GM18498 (cell line): Measurements from ENCODE around the gene HADH.
A peak's percentile ranks its signal among the peaks of the same experiment; 100 is the strongest.
"Not testable (repeated sequence)": the region's sequence is repeated elsewhere in the genome, so short reads cannot be mapped to it uniquely, and the experiment has no call there.

Experiments
- ATAC-seq: cut with Tn5 transposase; IDR thresholded peaks from one replicate; pipeline ENCODE4 v1.9.1; 2021; ENCODE audit warnings: mild to moderate bottlenecking, moderate library complexity; ENCODE audit not compliant: unreplicated experiment

The HADH gene

DNA sequence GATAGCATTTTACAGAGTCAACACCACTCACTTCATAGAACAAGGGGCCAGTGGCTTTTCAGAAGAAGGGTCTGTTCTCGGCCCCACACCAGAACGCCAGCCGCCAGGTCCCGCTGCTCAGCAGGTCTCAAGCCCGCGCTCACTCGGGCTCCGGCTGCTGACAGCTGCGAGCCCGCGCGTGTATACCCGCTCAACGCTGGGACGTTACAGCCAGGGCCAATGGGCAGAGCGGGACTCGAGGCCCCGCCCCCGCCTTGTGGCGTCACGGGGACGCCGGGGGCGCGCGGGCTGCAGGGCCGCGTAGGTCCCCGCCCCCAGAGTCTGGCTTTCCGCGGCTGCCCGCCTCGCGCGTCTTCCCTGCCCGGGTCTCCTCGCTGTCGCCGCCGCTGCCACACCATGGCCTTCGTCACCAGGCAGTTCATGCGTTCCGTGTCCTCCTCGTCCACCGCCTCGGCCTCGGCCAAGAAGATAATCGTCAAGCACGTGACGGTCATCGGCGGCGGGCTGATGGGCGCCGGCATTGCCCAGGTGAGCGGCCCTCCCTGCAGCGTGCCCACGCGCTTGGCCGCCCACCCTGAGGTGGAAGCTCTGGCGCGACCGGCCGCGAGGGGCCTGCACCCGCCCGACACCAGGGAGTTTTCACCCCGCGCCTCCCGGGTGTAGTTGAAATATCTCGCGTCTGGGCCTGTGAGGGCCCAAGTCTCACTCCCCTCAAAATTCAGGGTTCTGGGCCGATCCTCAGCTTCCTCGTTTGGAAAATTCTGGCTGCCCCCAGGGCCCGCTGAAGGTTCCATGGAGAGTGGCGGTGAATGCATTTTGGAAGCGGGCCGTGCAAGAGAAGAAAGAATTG is at the start of gene HADH:
TSS of gene HADH (plus strand) at position 353 of the 850 bp plus-strand sequence. CDS start at position 397, 44 bp downstream.
- peak; percentile 97 for ATAC-seq

DNA sequence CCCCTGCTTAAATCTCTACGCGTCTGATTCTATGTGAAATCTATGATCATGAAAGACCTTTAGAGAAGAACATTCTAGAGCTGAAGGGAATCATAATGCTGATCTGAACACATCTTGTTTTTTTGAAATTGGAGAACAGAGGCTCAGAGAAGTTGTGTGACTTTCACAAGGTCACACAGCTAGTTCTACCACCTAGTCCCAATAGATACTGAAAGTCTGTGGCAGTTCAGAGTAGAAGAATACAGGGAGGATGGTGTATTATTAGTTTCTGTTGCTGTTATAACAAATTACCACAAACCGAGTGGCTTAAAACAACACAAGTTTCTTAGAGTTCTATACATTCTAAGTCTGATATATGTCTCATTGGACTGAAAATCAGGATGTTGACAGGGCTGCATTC is 43.9 kb upstream of the HADH start:
- ATAC-seq: no peak

DNA sequence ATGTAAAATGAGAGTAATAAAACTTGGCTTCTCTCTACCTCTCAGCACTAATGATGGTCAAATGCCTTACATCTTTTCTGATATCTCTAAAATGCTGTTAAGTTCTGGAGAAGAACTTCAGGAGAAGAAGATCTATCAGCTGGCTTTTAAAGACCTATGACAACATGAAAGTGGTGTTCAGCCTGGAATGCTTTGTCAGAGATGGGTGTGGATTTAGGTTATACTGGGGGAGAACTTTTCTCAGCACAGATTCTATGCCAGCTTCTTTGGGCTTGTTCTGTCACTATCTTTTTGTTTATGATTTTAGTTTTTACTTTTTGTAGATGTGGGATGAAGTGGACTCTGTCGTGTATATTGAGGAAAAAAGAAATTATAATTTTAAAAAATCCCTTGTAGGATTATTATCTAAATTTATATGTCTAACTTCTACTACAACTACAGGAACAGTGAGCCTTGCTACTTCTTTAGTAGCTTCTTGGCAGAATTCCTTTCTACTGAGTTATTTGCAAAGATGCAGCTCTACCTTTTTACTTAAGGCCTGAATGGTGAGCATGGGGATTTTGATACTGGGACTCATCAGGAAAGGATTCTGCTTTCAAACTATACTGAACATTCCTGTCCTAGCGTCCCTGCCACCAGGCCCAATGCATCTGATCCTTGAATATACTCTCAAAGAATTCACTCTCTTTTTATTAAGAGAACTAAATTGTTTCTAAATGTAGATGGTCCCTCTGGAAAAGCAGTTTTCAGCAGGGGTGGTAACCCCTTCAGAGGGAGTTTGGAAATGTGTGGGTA is 38.7 kb upstream of the HADH start:
- ATAC-seq: no peak

DNA sequence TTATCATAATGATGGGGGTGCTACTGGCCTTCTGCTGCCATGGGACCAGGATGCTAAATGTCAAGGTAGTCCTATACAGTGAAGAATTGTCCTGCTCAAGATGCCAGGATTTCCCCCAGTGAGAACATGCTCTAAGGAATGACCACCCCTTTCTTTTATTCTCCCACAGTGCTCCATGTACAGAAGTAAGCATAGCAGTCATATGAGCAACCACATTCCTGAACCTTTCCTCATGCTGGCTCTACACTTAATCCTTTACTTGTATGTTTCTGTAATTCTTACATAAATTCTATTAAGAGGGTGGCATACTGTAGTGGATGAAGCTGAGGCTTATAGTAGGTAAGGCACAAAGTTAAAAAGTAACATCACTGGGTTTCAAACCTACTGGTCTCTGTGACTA is 38.1 kb upstream of the HADH start:
- ATAC-seq: no peak

DNA sequence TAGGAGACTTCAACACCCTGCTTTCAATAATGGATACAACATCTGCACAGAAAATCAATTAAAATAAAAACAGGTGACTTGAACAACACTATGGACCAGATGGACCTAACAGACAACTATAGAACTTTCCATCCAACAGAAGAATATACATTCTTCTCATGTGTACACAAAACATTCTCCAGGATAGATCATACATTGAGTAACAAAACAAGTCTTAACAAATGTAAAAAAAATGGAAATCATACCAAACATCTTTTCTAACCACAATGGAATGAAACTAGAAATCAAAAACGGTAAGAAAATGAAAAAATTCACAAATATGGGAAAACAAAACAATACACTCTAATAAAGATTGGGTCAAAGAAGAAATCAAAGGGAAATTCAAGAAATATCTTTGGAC is 33.7 kb upstream of the HADH start:
- ATAC-seq: no peak

DNA sequence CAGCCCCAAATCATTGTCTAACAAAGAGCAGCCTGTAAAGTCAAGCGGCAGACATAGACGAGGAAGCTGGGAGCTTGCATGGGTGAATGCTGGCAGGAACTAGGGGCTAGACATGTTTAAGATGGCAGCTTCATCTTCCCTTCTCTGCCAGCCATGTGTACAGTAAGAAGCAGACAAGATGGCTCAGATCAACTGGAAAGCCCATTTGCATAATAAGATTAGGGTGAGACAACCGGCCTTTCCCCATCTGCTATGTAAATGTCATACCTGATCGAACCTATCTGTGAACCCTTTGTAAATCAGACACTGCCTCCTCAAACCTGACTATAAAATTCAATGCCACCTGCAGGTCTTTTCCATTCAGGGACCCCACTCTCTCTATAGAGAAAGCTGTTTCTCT is 22.8 kb upstream of the HADH start:
- ATAC-seq: no peak

DNA sequence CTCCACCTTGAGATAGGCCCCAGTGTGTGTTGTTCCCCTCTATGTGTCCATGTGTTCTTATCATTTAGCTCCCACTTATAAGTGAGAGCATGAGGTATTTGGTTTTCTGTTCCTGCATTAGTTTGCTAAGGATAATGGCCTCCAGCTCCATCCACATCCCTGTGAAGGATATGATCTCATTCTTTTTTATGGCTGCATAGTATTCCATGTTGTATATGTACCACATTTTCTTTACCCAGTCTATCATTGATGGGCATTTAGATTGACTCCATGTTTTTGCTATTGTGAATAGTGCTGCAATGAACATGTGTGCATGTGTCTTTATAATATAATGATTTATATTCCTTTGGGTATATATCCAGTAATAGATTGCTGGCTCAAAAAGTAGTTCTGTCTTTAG is 22.2 kb upstream of the HADH start:
- not testable (repeated sequence) for ATAC-seq

DNA sequence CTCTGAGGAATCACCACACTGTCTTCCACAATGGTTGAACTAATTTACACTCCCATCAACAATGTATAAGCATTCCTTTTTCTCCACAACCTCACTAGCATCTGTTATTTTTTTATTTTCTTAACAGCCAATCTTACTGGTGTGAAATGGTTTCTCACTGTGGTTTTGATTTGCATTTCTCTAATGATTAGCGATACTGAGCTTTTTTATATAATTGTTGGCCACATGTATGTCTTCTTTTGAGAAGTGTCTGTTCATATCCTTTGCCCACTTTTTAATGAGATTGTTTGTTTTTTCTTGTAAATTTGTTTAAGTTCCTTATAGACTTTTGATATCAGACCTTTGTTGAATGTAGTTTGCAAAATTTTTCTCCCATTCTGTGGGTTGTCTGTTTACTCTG is 21.8 kb upstream of the HADH start:
- ATAC-seq: not testable (repeated sequence)

DNA sequence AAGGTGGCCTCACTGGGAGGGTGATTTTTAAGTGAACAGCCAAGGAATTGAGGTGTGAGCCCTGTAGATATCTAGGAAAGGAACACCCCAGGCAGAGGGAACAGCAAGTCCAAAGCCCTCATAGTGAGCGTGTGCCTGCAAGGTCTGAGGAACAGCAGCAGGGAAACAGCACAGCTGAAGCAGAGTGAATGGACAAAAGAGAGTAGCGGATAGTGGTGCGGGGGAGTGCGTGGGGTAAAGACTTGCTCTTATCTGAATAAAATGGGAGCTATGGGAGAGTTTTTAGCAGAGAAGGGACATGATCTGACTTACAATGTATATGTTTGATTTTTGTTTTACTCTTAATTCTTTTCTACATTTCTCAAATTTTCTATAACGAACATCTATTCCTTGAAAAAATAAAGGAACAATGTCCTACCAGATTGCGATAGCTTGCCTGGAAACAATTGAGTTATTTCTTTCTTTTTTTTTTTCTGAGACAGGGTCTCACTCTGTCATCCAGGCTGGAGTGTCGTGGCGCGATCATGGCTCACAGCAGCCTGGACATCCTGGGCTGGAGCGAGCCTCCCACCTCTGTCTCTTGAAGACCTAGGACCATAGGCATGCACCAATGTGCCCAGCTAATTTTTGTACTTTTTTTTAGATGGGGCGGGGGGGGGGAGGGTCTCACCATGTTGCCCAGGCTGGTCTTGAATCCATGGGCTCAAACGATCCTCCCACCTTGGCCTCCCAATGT is 19.5 kb upstream of the HADH start:
- no peak for ATAC-seq

DNA sequence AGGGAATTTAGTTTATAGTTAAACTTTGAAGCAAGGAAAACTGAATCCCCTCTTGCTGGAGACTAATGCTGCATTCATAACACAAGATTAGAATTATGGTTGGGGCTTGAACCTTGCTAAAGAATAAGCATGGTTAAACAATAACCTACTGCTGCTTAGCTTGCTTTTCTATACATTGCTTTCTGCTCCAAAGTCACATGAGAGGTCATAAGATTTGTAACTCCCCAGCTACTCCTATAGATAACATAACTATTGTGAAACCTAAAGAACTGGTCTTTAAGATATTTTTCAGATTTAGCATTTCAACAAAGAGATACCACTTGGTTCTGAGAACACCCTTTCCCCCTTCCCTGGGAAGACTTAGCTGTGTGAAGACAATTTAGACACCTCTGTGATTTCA is 17.1 kb upstream of the HADH start:
- ATAC-seq: no peak

DNA sequence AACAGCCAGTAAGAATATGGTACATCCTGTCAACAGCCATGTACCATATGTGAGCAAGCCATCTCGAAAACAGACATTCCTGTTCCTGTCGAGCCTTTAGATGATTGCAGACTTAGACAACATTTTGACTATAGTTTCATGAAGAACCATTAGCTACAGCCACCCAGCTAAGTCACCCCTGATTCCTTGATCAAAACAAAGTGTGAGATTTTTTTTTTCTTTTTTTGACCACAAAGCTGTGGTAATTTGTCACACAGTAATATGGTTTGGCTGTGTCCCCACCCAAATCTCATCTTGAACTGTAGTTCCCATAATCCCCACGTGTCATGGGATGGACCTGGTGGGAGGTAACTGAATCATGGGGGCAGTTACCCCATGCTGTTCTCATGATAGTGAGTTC is 15.2 kb upstream of the HADH start:
- ATAC-seq: no peak

DNA sequence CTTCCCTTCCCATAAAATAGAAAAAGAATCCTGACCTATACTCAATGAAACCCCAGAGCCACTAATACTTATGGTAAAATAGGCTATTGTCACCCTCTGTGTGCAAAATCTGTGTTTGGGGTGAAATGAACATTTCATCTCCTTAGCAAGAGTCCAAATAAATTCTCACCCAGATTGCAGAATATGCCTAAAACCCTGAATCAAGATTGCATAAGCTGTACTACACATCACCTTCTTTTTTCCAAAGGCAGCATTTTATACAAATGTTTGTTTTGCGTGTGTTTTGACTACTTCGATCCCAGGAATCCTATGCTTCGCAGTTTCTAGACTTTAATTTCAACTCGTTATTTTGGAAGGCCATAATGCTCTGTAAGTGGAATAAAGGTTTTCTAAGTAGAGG is 12.2 kb upstream of the HADH start:
- ATAC-seq: no peak

DNA sequence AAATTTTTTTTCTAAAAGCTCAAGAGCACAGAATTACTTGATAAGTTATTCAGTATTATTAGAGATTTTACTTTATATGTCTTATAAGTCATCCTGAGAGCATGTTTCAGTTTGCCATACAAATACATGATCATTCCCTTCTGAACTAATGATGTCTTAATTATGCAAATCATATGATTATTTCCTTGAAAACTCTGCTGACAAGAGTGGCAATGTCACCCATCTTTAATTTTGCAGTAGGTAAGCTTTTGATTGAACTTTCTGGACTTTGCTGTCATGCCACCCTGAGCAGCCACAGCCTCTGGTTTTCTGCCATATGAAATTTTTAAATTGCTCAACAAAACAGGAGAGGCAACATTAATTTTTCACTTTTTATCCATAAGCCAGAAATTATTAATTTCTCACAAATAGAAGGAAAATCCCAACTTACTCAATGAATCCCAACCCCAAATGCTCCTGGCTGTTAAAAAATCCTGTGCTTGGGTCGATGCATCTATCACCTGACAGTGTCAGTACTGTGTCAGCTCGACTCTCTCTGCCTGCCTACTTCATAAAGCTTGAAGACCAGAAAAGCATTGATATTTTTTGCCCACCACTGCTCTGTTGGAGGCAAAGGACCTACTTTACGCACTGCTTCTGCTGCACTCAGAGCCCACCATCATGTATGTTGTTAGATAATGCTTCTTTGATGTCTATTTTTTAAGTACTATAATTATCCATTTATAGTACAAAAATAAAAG is 11.6 kb upstream of the HADH start:
- no peak for ATAC-seq

DNA sequence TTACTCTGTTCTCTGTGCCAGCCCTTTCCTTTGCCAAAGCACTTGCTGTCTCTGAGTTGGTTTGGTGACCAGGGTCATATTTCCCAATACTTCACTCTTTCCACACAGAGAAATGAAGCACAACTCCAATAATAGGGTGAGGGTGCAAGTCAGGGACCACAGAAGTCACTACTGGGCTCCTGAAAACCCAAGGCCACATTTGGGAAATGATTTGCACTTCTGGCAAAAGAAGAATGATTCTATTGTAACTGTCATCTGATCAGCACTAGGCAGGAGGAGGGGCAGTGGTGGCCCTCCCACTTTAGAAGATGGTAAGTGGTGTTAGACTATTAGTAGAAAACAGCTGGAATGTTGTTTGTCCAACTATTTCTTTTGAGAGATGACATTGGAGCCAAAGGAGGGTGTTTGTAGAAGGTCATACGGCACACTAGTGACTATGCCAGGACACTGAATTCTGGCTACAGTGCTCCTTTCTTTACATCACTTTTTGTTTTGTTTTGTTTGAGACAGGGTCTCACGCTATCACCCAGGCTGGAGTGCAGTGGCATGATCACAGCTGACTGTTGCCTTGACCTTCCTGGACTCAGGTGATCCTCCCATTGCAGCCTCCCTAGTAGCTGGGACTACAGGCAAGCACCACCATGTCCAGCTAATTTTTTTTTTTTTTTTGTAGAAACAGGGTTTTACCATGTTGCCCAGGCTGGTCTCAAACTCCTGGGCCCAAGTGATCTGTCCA is 10.8 kb upstream of the HADH start:
- no peak for ATAC-seq

DNA sequence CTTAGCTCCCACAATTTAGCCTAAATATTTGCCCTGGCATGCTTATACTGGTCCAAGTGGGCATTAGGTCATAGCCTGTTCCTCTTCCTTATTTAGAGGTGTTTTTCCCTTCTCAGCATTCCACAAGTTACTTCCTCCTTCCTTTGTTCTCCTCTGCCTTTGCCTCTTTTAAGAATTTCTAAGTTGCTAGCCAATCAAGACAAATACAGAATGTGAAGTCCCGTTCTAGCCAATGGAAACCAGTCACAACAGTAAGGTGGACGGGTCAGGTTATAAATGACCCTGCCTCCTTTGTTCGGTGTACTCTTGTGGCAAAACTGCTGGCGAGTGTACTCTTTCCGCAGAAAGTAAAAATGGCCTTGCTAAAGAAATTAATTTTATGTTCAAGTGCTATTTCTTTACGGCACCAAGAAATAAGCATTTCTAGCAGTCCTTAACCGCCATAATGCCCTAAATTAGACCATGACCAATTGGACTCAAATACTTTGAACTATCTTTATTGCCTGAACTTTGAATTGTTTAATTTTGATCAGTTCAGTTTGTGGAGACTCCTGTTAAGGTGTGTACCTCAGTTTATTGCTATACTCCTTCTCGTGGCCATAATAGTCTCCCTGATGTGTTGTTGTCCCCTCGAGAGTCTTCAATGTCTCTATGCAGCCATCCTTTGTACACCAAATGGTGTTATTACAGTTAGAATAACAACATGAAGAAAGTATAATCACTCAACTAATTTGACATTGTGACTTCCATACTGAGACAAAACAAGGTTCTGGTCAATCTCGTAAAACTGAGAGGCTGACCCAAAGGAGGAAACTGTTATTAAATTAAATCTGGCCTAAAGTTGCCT is 1.6 kb upstream of the HADH start:
- ATAC-seq: no peak

DNA sequence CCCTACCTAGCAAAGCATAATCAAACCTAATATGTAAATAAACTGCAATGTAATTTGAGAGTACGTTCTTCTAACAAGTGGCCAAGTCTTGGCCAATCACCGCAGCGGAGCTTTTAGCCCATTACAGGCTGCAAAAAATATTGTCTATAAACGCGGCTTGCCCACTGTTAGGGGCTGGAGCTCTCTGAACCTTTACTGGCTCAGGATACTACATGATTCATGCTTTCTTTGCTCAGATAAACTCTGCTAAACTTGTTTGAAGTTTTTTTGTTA is 990 bp upstream of the HADH start:
- no peak for ATAC-seq

DNA sequence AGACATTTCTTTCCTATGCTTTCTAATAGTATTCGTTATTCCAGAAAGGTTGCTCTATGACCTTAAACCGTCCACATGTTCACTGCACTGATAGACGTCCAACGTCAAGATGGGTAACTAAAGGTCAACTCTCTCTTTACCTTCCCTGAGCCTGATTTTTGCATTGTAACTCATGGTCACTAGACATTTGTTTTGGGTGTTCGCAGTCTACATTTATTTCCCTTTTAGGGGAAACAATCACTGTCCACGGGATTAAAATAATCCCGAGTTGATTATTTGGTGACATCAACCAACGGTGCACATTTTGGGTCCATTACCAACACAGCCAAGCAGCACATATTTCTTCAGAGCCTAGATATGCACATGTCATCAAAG is 540 bp upstream of the HADH start:
- ATAC-seq: peak; percentile 1

DNA sequence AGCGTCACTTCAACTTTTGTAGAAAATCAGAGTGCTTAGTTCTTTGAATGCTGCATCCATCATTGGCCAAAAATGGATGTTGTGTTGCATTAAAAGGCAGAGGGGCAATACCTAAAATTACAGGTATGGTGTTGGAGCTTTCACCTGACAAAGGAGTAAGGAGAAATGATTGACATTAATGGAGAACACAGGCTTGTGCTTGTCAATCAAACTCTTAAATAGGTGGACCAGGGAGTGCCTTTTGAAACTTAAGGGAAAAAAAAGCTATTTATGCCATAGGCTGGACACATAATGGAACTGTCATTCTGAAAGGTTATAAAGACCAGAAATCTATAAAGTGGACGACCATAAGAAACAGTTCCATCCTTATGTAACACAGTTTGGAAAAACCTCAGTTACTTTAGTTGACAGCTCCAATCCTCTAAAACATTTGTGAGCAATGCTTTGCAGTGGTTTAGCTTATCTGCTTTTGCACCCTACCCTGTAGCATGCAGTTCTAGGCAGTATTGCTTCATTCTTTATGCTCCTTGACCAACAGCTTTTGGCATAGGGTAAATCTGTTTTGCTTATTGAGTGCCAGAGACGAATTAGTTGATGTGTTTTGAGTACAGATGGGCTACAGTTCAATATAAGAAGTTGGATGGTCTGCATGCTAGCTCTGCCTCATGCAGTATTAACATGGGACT is 2.4 kb downstream of the HADH start:
- ATAC-seq: no peak

DNA sequence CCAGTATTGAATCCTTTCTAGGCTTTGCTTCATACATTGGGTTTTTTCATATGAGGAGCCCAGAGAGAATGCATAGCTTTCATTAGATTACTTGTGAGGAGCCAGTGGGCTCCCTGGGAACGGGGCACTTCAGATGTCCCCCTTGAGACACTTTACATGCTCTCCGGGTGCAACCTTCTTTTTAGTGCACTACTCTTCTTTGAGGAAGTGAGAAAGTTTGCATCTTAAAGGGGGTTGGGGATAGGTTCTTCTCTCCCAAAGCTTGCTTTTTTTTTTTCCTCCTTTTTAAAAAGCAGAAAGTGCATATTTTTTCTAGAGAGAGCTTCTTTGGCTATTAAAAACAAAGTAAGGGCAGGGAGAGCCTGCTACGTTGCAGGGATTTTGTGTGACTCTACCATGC is 4.3 kb downstream of the HADH start:
- ATAC-seq: peak; percentile 38
